Suprapubic skin (tissue), 4 donors: Measurements from ENCODE around the gene ESRRB. TPM values are rescaled to one million over a fixed set of nuclear protein-coding genes. Genes with fewer than 3 reads are reported as not detected.

Experiments
- DNase-seq, 2 donors: peaks; one replicate each; pipeline ENCODE4 v3.0.0-alpha.2; 2019; ENCODE audit warnings: low spot score in 2 of 2
- H3K27ac ChIP-seq: fragments of 200-600 bp; sonication (generic); one replicate; pipeline ENCODE4 v1.5.1; 2019
- H3K27me3 ChIP-seq: fragments of 200-600 bp; sonication (generic); one replicate; pipeline ENCODE4 v1.5.1; 2019
- H3K36me3 ChIP-seq: fragments of 200-600 bp; sonication (generic); one replicate; pipeline ENCODE4 v1.5.1; 2019
- H3K4me1 ChIP-seq: fragments of 200-600 bp; sonication (generic); one replicate; pipeline ENCODE4 v1.5.1; 2019
- H3K4me3 ChIP-seq: fragments of 200-600 bp; sonication (generic); one replicate; pipeline ENCODE4 v1.5.1; 2019; ENCODE audit warnings: mild to moderate bottlenecking
- H3K9me3 ChIP-seq: fragments of 200-600 bp; sonication (generic); one replicate; pipeline ENCODE4 v1.5.1; 2019
- EP300 ChIP-seq: sonication (generic); formaldehyde crosslinking; IDR thresholded peaks from one replicate; pipeline ENCODE4 v1.6.1; 2017; ENCODE audit warnings: antibody characterized with exemption
- POLR2A ChIP-seq, 2 donors: fragments of 450-650 bp; IDR thresholded peaks; one replicate each; pipeline ENCODE4 v1.6.1; 2017; ENCODE audit warnings: antibody characterized with exemption in 2 of 2, mild to moderate bottlenecking in 2 of 2, moderate library complexity in 2 of 2
- POLR2AphosphoS5 ChIP-seq, 3 donors: sonication (generic); formaldehyde crosslinking; IDR thresholded peaks; one replicate each; pipeline ENCODE4 v1.6.1; 2017; ENCODE audit warnings: antibody characterized with exemption in 3 of 3
- WGBS: methylation state at CpG from one replicate; pipeline ENCODE4 v1.1.5; 2018; 5-methylcytosine and 5-hydroxymethylcytosine counted together
- total RNA-seq, 4 donors: library from RNA; depleted of rRNA; stranded (reverse); fragments of >200 nt; gene quantifications; one replicate each; pipeline ENCODE4 v1.1.0, GENCODE V29; 2016
- TF ChIP-seq, protein P1 (sequence below), 2 donors: fragments of 200-600 bp in 1 of 2; fragments of 450-650 bp in 1 of 2; sonication (generic) in 1 of 2; IDR thresholded peaks; one replicate each; pipeline ENCODE4 v1.5.1; 2016 to 2019; ENCODE audit warnings: antibody characterized with exemption in 2 of 2, mild to moderate bottlenecking in 1 of 2, moderate library complexity in 1 of 2

ESRRB gene
- total RNA-seq, 4 donors from 2014 or later = 0.38 TPM; not detected in 3

DNA sequence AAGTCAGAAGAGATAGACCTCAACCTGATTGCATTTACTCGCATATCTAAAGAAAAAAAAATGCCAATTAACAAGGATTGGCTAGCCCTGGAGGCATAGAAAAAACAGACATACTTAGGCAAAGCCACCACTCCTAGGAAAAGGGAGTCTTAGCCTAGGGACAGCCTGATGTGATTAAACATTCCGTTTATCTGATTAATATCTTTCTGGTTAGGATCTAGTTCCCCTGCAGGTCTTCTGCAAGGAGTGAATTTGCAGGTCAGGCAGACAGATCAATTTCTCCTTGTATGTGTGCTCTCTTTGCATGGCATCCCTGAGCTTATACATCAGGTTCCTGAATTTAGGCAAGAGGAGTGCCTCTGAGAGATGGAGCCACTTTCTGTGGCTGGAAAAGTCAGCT lies 70.5 kb downstream of the ESRRB start:
- no peak for DNase-seq
- 41% methylated on average over 2 of the region's 2 CpGs for WGBS
- Histone ChIP-seq H3K36me3 (no peaks in the 10 kb centered on the region), H3K27ac (no peak overlapping the region), H3K9me3 (no peaks in the 10 kb centered on the region), H3K4me1 (no peaks in the 10 kb centered on the region), H3K27me3 (no peaks in the 10 kb centered on the region), H3K4me3 (no peak overlapping the region)
- TF ChIP-seq POLR2A (IDR thresholded peaks at IDR 0.05) (no peak), EP300 (no peak), POLR2AphosphoS5 (IDR thresholded peaks at IDR 0.05) (no peak)
- TF ChIP-seq, protein P1, sequence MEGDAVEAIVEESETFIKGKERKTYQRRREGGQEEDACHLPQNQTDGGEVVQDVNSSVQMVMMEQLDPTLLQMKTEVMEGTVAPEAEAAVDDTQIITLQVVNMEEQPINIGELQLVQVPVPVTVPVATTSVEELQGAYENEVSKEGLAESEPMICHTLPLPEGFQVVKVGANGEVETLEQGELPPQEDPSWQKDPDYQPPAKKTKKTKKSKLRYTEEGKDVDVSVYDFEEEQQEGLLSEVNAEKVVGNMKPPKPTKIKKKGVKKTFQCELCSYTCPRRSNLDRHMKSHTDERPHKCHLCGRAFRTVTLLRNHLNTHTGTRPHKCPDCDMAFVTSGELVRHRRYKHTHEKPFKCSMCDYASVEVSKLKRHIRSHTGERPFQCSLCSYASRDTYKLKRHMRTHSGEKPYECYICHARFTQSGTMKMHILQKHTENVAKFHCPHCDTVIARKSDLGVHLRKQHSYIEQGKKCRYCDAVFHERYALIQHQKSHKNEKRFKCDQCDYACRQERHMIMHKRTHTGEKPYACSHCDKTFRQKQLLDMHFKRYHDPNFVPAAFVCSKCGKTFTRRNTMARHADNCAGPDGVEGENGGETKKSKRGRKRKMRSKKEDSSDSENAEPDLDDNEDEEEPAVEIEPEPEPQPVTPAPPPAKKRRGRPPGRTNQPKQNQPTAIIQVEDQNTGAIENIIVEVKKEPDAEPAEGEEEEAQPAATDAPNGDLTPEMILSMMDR (IDR thresholded peaks at IDR 0.05) = no peak

DNA sequence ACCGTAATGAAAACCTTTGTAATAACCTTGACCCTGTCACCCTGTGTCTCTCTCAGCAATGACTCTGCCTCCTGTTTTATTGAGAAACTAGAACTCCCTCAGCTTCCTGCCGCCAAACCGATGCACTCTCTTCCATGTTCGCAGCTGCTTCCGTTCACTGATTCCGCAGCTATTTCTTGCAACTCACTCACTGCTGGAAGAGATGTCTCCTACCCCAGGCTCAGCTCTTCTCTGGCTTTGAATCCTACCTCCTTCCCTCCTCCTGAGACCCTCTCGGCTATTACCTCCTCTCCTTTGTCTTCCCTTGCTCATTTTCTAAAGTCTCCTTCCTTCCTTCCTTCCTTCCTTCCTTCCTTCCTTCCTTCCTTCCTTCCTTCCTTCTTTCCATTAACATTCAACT lies 71.0 kb downstream of the ESRRB start:
- DNase-seq = no peak
- 72% methylated on average over 7 of the region's 7 CpGs for WGBS
- no peaks in the 10 kb centered on the region for H3K9me3 ChIP-seq
- H3K4me1 ChIP-seq = no peaks in the 10 kb centered on the region
- H3K27ac ChIP-seq = no peak overlapping the region
- no peak for TF ChIP-seq POLR2AphosphoS5 (IDR thresholded peaks at IDR 0.05)
- TF ChIP-seq, protein P1 (IDR thresholded peaks at IDR 0.05) = no peak
- no peak for TF ChIP-seq POLR2A (IDR thresholded peaks at IDR 0.05)
- no peak for TF ChIP-seq EP300
- H3K4me3 ChIP-seq = no peak overlapping the region
- H3K27me3 ChIP-seq = no peaks in the 10 kb centered on the region
- H3K36me3 ChIP-seq = no peaks in the 10 kb centered on the region

DNA sequence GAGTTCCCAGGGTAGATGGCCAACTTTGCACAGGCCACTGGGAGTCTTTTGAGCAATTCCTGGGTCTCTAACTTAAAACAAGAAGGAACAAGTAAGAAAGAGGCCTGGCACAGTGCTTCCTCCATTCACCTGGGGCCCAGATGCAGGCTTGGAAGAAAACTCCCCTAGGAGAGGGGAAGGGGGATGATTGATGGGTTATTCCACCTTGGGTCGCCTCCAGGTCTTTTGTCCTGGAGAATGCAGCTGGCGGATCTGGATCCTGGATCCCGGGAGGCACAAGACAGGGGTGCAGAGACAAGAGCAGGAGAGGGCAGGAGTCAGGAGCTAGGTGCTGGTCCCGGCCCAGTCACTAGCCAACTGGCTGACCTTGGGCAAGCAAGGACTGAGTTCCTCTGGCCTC lies 74.5 kb downstream of the ESRRB start:
- 39% methylated on average over 4 of the region's 4 CpGs for WGBS
- no peak for DNase-seq
- Histone ChIP-seq H3K4me3 (no peak overlapping the region), H3K27me3 (no peaks in the 10 kb centered on the region), H3K27ac (no peak overlapping the region), H3K4me1 (no peaks in the 10 kb centered on the region), H3K36me3 (no peaks in the 10 kb centered on the region), H3K9me3 (no peaks in the 10 kb centered on the region)
- TF ChIP-seq POLR2A (IDR thresholded peaks at IDR 0.05) = no peak
- TF ChIP-seq EP300 = no peak
- TF ChIP-seq, protein P1 (IDR thresholded peaks at IDR 0.05) = no peak
- no peak for TF ChIP-seq POLR2AphosphoS5 (IDR thresholded peaks at IDR 0.05)

DNA sequence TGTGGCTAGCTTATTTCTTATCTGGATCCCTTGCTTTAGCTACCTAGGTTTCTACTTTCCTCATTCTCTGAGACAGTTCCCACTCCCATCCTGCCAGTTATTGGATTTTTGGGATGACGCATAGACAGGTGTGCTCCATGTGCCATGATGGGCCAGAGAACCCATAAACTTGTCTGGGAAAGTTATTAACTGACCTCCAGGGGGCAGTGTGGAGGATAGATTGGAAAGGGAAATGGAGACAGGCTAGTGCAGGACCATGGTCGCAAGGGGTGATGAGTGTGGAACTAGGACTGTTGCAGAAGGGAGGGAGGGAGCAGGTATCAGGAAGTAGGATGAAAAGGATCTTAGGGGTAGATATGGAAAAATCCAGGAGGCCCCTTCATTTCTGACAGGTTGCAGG lies 80.3 kb downstream of the ESRRB start:
- TF ChIP-seq, protein P1 (IDR thresholded peaks at IDR 0.05) = no peak
- TF ChIP-seq EP300 = no peak
- no peak overlapping the region for H3K27ac ChIP-seq
- no peaks in the 10 kb centered on the region for H3K36me3 ChIP-seq
- no peaks in the 10 kb centered on the region for H3K9me3 ChIP-seq
- no peaks in the 10 kb centered on the region for H3K27me3 ChIP-seq
- no peaks in the 10 kb centered on the region for H3K4me1 ChIP-seq
- DNase-seq = no peak
- H3K4me3 ChIP-seq = no peak overlapping the region
- WGBS = 47% methylated on average over 2 of the region's 2 CpGs

DNA sequence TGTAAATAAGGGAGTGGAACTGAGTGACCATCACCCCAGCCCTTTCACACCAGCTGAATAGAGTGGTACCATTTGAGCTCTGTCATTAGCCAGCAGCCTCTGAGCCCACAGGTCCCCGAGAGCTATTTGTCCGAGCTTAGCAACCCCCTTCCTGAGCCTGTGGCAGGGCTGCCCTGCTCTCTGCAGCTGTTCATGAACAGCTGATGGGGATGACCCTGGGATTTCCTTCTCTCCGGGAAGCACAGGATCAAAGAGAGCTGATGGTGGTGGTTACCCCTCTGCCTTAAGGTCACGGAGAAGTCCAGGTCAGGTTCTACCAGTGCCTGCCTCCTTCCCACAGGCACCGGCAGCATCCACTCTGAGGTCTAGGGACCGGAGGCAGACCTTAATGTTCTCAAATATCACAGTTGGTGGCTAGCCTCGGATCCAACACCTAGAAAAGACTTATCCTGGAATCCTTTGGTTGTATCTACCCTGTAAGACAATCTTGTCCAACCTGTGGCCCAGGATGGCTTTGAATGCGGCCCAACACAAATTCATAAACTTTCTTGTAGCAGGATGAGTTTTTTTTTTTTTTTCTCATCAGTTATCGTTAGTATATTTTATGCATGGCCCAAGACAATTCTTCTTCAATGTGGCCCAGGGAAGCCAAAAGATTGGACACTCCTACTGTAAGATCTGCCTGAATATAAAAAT lies 81.1 kb downstream of the ESRRB start:
- 59% methylated on average over 7 of the region's 9 CpGs for WGBS
- DNase-seq = no peak

More for the DNA sequence above, 81.1 kb downstream of the ESRRB start:
- TF ChIP-seq POLR2A (IDR thresholded peaks at IDR 0.05) = no peak
- no peak for TF ChIP-seq POLR2AphosphoS5 (IDR thresholded peaks at IDR 0.05)
- TF ChIP-seq EP300 = no peak
- TF ChIP-seq, protein P1 (IDR thresholded peaks at IDR 0.05) = no peak
- Histone ChIP-seq H3K36me3 (no peaks in the 10 kb centered on the region), H3K27ac (no peak overlapping the region), H3K27me3 (no peaks in the 10 kb centered on the region), H3K9me3 (no peaks in the 10 kb centered on the region), H3K4me3 (no peak overlapping the region), H3K4me1 (no peaks in the 10 kb centered on the region)
